Osteoblast (primary cell): ENCODE measurements around the gene CAMK1G. TPM values are rescaled to one million over a fixed set of nuclear protein-coding genes. Genes with fewer than 3 reads are reported as not detected.

Experiments used
- DNase-seq: peaks from one replicate; pipeline ENCODE4 v3.0.0; 2011; ENCODE audit warnings: low spot score, mixed read lengths; ENCODE audit not compliant: insufficient read length; ENCODE audit errors: missing footprints
- H2AFZ ChIP-seq: 2 replicates; pipeline ENCODE4 v1.6.0; 2011; ENCODE audit warnings: mild to moderate bottlenecking, low read length
- H3K27ac ChIP-seq: 2 replicates; pipeline ENCODE4 v1.5.1; 2011; ENCODE audit warnings: mild to moderate bottlenecking, low read depth, low read length, moderate library complexity
- H3K27me3 ChIP-seq: 2 replicates; pipeline ENCODE4 v1.6.0; 2012; ENCODE audit warnings: mild to moderate bottlenecking, control low read depth, inconsistent platforms, low read length, moderate library complexity; ENCODE audit not compliant: insufficient read depth
- H3K36me3 ChIP-seq: 2 replicates; pipeline ENCODE4 v1.5.1; 2011; ENCODE audit warnings: mild to moderate bottlenecking, low read length, control low read depth, moderate library complexity; ENCODE audit not compliant: insufficient read depth
- H3K4me1 ChIP-seq: 2 replicates; pipeline ENCODE4 v1.5.1; 2011; ENCODE audit warnings: mild to moderate bottlenecking, low read length, control low read depth, moderate library complexity; ENCODE audit not compliant: insufficient read depth
- H3K4me2 ChIP-seq: 2 replicates; pipeline ENCODE4 v1.6.0; 2011; ENCODE audit warnings: mild to moderate bottlenecking, low read length; ENCODE audit not compliant: insufficient read depth
- H3K4me3 ChIP-seq: fragments of 200-600 bp; sonication (generic); 3 replicates; pipeline ENCODE4 v1.5.1; 2012; ENCODE audit warnings: mild to moderate bottlenecking, low read length, inconsistent platforms; ENCODE audit not compliant: insufficient read depth
- H3K79me2 ChIP-seq: 2 replicates; pipeline ENCODE4 v1.6.0; 2012; ENCODE audit warnings: mild to moderate bottlenecking, low read length, control low read depth, inconsistent platforms; ENCODE audit not compliant: insufficient read depth
- H3K9me3 ChIP-seq: 2 replicates; pipeline ENCODE4 v1.5.1; 2011; ENCODE audit warnings: low read depth, low read length, control low read depth
- H4K20me1 ChIP-seq: 2 replicates; pipeline ENCODE4 v1.6.0; 2012; ENCODE audit warnings: mild to moderate bottlenecking, low read length, control low read depth; ENCODE audit not compliant: insufficient read depth
- total RNA-seq: library from RNA; depleted of rRNA; stranded (reverse); fragments of >200 nt; gene quantifications from 2 replicates; pipeline ENCODE4 v1.2.3, GENCODE V29; 2012
- TF ChIP-seq, protein P1 (sequence below): IDR thresholded peaks from 2 replicates; pipeline ENCODE4 v1.5.1; 2011; ENCODE audit warnings: mild to moderate bottlenecking, low read depth, low read length, moderate library complexity; ENCODE audit errors: extremely low read depth

Gene CAMK1G
- total RNA-seq, 1 donor = 0.72 TPM

DNA sequence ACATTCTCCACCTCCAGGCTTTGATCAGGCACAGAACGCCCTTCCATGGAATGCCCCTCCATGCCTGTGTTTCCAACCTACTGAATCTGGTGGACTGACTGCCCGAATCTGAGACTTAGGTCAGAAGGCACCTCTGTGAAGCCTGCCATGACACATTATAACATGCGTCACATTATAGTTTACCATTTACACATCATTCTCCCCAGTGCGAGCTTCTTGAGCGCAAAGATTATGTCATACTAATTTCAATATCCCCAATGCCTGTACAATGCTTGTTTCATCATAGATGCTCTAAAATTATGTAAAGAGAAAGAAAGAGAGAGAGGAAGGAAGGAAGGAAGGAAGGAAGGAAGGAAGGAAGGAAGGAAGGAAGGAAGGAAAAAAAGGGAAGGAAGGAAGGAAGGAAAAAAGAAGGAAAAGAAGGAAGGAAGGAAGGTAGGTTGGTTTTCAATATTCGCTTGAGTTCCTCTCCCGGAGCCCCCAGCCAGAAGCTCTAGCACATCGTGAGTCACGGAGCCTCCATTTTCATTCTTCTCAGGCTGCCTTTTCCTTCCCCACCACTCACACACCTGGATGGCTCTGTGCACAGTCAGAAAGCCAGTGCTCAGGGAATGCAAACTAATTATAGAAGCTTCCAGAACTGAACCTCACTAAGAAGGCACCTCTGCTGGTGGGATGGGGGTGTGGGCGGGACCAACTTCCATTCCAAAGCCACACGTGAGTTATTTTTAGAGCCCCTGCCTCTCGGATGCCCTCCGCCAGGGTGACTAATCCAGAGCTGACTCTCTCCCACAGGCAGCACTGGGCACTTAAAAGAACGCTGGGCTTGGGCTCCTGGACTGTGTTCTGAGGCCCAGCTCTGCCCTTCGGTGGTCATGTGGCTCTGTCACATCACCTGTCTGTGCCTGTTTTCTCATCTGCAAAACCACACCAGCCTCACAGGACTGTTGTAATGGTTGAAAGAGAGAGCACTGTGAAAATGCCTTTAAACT is 41.3 kb downstream of the CAMK1G start:
- Histone ChIP-seq H3K9me3 (no peaks in the 10 kb centered on the region), H3K36me3 (no peaks in the 10 kb centered on the region), H3K27ac (no peak overlapping the region), H3K79me2 (no peaks in the 10 kb centered on the region), H3K4me3 (no peak overlapping the region), H4K20me1 (no peaks in the 10 kb centered on the region), H2AFZ (no peak overlapping the region), H3K4me2 (peak overlapping the region; percentile 11), H3K27me3 (no peaks in the 10 kb centered on the region), H3K4me1 (peaks cover 11% of the 10 kb centered on the region)
- TF ChIP-seq, protein P1, sequence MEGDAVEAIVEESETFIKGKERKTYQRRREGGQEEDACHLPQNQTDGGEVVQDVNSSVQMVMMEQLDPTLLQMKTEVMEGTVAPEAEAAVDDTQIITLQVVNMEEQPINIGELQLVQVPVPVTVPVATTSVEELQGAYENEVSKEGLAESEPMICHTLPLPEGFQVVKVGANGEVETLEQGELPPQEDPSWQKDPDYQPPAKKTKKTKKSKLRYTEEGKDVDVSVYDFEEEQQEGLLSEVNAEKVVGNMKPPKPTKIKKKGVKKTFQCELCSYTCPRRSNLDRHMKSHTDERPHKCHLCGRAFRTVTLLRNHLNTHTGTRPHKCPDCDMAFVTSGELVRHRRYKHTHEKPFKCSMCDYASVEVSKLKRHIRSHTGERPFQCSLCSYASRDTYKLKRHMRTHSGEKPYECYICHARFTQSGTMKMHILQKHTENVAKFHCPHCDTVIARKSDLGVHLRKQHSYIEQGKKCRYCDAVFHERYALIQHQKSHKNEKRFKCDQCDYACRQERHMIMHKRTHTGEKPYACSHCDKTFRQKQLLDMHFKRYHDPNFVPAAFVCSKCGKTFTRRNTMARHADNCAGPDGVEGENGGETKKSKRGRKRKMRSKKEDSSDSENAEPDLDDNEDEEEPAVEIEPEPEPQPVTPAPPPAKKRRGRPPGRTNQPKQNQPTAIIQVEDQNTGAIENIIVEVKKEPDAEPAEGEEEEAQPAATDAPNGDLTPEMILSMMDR = no peak
- DNase-seq = no peak

DNA sequence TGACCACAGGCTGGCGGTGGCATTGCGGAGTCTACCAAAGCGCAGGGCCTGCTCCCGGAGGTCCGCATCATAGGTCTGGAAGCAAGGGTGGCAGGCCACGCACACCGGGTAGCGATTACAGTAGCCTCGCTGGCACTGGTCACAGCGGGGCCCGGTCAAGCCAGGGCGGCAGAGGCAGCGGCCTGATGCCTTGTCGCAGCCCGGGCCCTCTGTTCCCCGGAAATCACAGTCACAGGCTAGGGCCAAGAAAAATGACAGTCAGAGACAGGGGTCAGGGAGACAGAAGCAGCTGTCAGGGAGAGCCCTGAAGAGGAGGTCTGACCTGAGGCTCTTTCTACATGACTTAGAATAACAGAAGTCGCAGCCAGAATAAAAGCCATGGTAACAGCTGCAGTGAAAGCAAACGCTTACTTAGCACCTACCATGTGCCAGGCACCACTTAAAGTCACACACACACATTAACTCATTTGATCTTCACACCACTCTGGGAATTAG is 42.3 kb downstream of the CAMK1G start:
- H3K4me2 ChIP-seq = no peak overlapping the region
- H3K36me3 ChIP-seq = no peaks in the 10 kb centered on the region
- no peak overlapping the region for H3K4me3 ChIP-seq
- TF ChIP-seq, protein P1 = no peak
- no peak overlapping the region for H3K27ac ChIP-seq
- H3K4me1 ChIP-seq = peaks cover 7% of the 10 kb centered on the region
- no peak for DNase-seq
- H4K20me1 ChIP-seq = no peaks in the 10 kb centered on the region
- no peaks in the 10 kb centered on the region for H3K9me3 ChIP-seq
- H3K27me3 ChIP-seq = no peaks in the 10 kb centered on the region
- H2AFZ ChIP-seq = no peak overlapping the region
- no peaks in the 10 kb centered on the region for H3K79me2 ChIP-seq

- no peaks in the 10 kb centered on the region for H3K9me3 ChIP-seq
- no peak overlapping the region for H3K27ac ChIP-seq
- no peaks in the 10 kb centered on the region for H4K20me1 ChIP-seq
- no peak overlapping the region for H2AFZ ChIP-seq
- H3K36me3 ChIP-seq = no peaks in the 10 kb centered on the region
- H3K79me2 ChIP-seq = no peaks in the 10 kb centered on the region
- TF ChIP-seq, protein P1 = no peak
- no peak overlapping the region for H3K4me2 ChIP-seq
- no peak for DNase-seq
- peaks cover 7% of the 10 kb centered on the region for H3K4me1 ChIP-seq
- no peak overlapping the region for H3K4me3 ChIP-seq
- H3K27me3 ChIP-seq = no peaks in the 10 kb centered on the region
These were observed 43.0 kb downstream of the CAMK1G start for GRCh38 chr1:209626346-209627026.
